SH-SY5Y (cell line): ENCODE results near the gene METTL25.

ENCODE experiments used
- GATA2 ChIP-seq: IDR thresholded peaks from 2 replicates; pipeline ENCODE4 v1.6.1; 2011; ENCODE audit warnings: mild to moderate bottlenecking, low read depth, low read length
- GATA3 ChIP-seq: IDR thresholded peaks from 2 replicates; pipeline ENCODE4 v1.6.1; 2011; ENCODE audit warnings: low read depth, mild to moderate bottlenecking, low read length, moderate library complexity

- no peak for TF ChIP-seq GATA2
- TF ChIP-seq GATA3, result no peak
Measured at GRCh38 chr12:82474181-82474797, 116.0 kb downstream of the METTL25 start.
